ENCODE data around the gene PAGR1. TPM values are rescaled to one million over a fixed set of nuclear protein-coding genes. Genes with fewer than 3 reads are reported as not detected.
"Not testable (repeated sequence)": the region's sequence is repeated elsewhere in the genome, so short reads cannot be mapped to it uniquely, and the experiment has no call there.

The PAGR1 gene
- total and polyA plus RNA-seq, 12 donors: 9.6 to 35.1 (median 13.0) TPM

DNA sequence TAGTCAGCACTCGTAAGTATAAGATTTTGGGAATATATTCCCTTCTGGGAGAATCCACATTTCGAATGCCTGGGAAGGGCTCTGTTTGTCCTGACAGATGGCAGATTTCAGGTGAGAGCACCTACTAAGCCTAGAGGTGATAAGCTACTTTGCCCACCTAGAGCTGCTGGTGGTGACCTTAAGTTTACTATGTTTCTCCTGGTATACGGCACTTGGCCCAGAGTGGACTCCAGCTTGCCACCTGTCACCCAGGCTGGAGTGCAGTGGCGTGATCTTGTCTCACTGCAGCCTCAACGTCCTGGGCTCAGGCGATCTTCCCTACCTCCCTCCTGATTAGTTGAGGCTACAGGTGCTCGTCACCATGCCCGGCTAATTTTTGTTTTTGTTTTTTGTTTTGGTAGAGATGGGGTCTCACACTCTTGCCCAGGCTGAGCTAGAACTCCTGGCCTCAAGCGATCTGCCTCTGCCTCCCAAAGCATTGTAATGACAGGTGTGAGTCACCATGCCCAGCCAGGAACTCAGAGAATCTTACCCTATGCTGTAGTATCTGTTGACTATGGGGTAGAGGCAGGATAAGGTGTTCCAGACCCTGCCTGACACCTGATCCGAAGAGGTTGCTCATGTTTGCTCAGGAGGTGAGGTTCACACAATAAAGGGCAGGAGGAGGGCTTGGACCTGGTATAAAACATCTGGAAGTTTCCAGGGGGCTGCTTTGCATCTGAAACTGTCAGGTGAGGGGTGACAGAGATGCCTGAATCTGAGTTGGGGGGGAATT, 38.2 kb upstream of the PAGR1 start, which contains the start of gene ZG16:
ZG16 (plus strand) TSS at position 681 of the 775 bp plus-strand sequence. CDS start 1,011 bp downstream, outside the sequence.
- DNase-seq (no peak), ATAC-seq (no peak)
- no peaks in the 10 kb centered on the region for H3K9me3 ChIP-seq
- no peak within 1 kb of the TSS for H3K4me3 ChIP-seq
- H3K27ac ChIP-seq: no peak within 1 kb of the TSS
- TF ChIP-seq, protein P1, sequence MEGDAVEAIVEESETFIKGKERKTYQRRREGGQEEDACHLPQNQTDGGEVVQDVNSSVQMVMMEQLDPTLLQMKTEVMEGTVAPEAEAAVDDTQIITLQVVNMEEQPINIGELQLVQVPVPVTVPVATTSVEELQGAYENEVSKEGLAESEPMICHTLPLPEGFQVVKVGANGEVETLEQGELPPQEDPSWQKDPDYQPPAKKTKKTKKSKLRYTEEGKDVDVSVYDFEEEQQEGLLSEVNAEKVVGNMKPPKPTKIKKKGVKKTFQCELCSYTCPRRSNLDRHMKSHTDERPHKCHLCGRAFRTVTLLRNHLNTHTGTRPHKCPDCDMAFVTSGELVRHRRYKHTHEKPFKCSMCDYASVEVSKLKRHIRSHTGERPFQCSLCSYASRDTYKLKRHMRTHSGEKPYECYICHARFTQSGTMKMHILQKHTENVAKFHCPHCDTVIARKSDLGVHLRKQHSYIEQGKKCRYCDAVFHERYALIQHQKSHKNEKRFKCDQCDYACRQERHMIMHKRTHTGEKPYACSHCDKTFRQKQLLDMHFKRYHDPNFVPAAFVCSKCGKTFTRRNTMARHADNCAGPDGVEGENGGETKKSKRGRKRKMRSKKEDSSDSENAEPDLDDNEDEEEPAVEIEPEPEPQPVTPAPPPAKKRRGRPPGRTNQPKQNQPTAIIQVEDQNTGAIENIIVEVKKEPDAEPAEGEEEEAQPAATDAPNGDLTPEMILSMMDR (IDR thresholded peaks at IDR 0.05): no peak
- WGBS, 2 donors: 75 to 82% methylated on average over 10 of the region's 10 CpGs
- H3K36me3 ChIP-seq: no peaks in the 10 kb centered on the region
- intact Hi-C loops (cut with DNase I): loop anchor here in 1 of 10 donors (10.0 kb wide), 1 partner anchor 63 kb away; no protein-coding TSS in a partner anchor
- peaks cover 0 to 31% (median 4%) of the 10 kb centered on the region in 7 donors for H3K27me3 ChIP-seq
- H3K4me1 ChIP-seq: peaks cover 0 to 3% (median 0%) of the 10 kb centered on the region in 9 donors

DNA sequence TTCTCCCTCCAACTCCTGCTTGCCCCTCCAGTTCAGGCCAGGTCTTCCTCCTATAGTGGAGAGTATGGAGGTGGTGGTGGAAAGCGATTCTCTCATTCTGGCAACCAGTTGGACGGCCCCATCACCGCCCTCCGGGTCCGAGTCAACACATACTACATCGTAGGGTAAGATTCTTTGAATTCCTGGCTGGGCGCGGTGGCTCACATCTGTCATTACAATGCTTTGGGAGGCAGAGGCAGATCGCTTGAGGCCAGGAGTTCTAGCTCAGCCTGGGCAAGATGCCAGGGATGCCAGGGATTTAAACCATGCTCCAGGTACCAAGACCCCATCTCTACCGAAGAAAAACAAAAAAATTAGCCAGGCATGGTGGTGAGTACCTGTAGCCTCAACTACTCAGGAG, 36.5 kb upstream of the PAGR1 start:
- 34 to 50% methylated on average over 10 of the region's 10 CpGs for WGBS, 2 donors
- TF ChIP-seq, protein P1 (IDR thresholded peaks at IDR 0.05): no peak
- no peaks in the 10 kb centered on the region for H3K9me3 ChIP-seq
- no peak overlapping the region for H3K4me3 ChIP-seq
- intact Hi-C loops (cut with DNase I): loop anchor here in 1 of 10 donors (10.0 kb wide), 1 partner anchor 65 kb away; no protein-coding TSS in a partner anchor
- peaks cover 0 to 31% (median 4%) of the 10 kb centered on the region in 7 donors for H3K27me3 ChIP-seq
- no peak overlapping the region for H3K27ac ChIP-seq
- ATAC-seq (no peak), DNase-seq (no peak)
- H3K36me3 ChIP-seq: no peaks in the 10 kb centered on the region
- peaks cover 0 to under 1% (median 0%) of the 10 kb centered on the region in 9 donors for H3K4me1 ChIP-seq

DNA sequence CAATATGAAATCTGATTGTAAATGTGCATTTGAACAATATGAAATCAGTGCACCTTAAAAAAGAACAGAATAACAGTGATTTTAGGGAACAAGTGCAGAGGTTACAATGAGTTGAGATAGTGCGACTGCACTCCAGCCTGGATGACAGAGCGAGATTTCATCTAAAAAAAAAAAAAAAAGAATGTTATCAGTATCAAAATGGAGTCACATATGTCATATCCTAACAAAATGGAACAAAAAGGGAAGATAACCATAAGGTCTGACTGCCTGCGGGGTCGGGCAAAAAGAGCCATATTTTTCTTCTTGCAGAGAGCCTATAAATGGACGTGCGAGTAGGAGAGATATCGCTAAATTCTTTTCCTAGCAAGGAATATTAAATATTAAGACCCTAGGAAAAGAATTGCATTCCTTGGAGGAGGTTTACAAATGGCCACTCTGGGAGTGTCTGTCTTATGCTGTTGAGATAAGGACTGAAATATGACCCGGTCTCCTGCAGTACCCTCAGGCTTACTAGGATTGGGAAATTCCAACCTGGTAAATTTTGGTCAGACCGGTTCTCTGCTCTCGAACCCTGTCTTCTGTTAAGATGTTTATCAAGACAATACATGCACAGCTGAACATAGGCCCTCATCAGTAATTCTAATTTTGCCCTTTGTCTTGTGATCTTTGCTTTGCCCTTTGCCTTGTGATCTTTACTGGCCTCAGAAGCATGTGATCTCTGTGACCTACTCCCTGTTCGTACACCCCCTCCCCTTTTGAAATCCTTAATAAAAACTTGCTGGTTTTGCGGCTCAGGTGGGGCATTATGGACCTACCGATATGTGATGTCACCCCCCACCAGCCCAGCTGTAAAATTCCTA, 32.6 kb upstream of the PAGR1 start:
- ATAC-seq, H3K27ac ChIP-seq, H3K4me3 ChIP-seq, DNase-seq, H3K9me3 ChIP-seq, H3K36me3 ChIP-seq: not testable (repeated sequence)
- 77 to 82% methylated on average over 13 of the region's 13 CpGs for WGBS, 2 donors
- Histone ChIP-seq H3K27me3 (peaks cover 0 to 27% (median 4%) of the 10 kb centered on the region in 7 donors), H3K4me1 (peaks cover 0 to 13% (median 6%) of the 10 kb centered on the region in 9 donors)
- intact Hi-C loops (cut with DNase I): loop anchor here in 1 of 10 donors (10.0 kb wide), 1 partner anchor 59 kb away; no protein-coding TSS in a partner anchor

DNA sequence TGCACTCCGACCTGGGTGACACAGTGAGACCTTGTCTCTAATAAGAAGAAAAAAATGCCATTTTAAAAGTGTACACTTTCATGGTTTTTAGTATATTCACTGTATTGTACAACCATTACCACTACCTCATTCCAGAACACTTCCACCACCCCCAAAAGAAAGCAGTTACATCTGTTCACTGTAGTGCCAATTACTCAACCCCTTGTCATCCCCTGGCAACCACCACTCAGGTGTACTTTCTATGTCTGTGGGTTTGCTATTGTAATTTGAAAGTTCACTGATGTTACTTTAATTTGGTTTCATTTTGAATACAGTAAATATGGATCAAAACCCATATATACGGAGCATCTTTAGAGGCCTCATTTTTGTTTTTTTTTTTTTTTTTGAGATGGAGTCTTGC, 31.8 kb upstream of the PAGR1 start:
- no peaks in the 10 kb centered on the region for H3K9me3 ChIP-seq
- H3K27ac ChIP-seq: no peak overlapping the region
- H3K36me3 ChIP-seq: no peaks in the 10 kb centered on the region
- ATAC-seq (no peak), DNase-seq (no peak)
- no peak overlapping the region for H3K4me3 ChIP-seq
- 91 to 96% methylated on average over 2 of the region's 2 CpGs for WGBS, 2 donors
- intact Hi-C loops (cut with DNase I): loop anchor here in 1 of 10 donors (10.0 kb wide), 1 partner anchor 59 kb away; no protein-coding TSS in a partner anchor
- TF ChIP-seq, protein P1 (IDR thresholded peaks at IDR 0.05): no peak
- peaks cover 0 to 13% (median 6%) of the 10 kb centered on the region in 9 donors for H3K4me1 ChIP-seq
- H3K27me3 ChIP-seq: peaks cover 0 to 21% (median 4%) of the 10 kb centered on the region in 7 donors
